Omental fat pad (tissue), 4 donors: Measurements from ENCODE around the gene KRT77. TPM values are rescaled to one million over a fixed set of nuclear protein-coding genes. Genes with fewer than 3 reads are reported as not detected.
"Not testable (repeated sequence)": the region's sequence is repeated elsewhere in the genome, so short reads cannot be mapped to it uniquely, and the experiment has no call there.

Source experiments
- ATAC-seq: fragments of 150-250 bp; one replicate; pipeline ENCODE4 v1.9.1; 2016; ENCODE audit warnings: mild to moderate bottlenecking, moderate library complexity; ENCODE audit not compliant: low FRiP score
- DNase-seq: peaks from one replicate; pipeline ENCODE4 v3.0.0-alpha.2; 2019; ENCODE audit warnings: low spot score
- CTCF ChIP-seq, 3 donors: fragments of 450-650 bp; IDR thresholded peaks; one replicate each; pipeline ENCODE4 v1.5.1; 2016 to 2017; ENCODE audit warnings: antibody characterized with exemption in 3 of 3, mild to moderate bottlenecking in 3 of 3, moderate library complexity in 2 of 3
- total RNA-seq, 4 donors: library from RNA; depleted of rRNA; stranded (reverse); fragments of >200 nt; gene quantifications; one replicate each; pipeline ENCODE4 v1.1.0, GENCODE V29; 2016

The KRT77 gene
- not detected for total RNA-seq

GRCh38 chr12:52703424-52703823 is at the start of gene KRT77:
TSS of gene KRT77 (minus strand) at chr12:52703524. CDS start at chr12:52703434, 90 bp downstream.
- DNase-seq (no peak), ATAC-seq (no peak)
- no peak for TF ChIP-seq CTCF (IDR thresholded peaks at IDR 0.05)

GRCh38 chr12:52752516-52752915 is 49.2 kb upstream of the KRT77 start:
- ATAC-seq, result no peak
- no peak for TF ChIP-seq CTCF (IDR thresholded peaks at IDR 0.05)
- DNase-seq, result no peak

GRCh38 chr12:52751795-52752194 is 48.5 kb upstream of the KRT77 start:
- TF ChIP-seq CTCF (IDR thresholded peaks at IDR 0.05), result no peak
- no peak for ATAC-seq
- DNase-seq, result no peak

- not testable (repeated sequence) for DNase-seq, ATAC-seq
Observed at GRCh38 chr12:52750532-52750931, 47.2 kb upstream of the KRT77 start.

- TF ChIP-seq CTCF (IDR thresholded peaks at IDR 0.05), result no peak
- DNase-seq (no peak), ATAC-seq (no peak)
Observed at GRCh38 chr12:52749827-52750226, 46.5 kb upstream of the KRT77 start.

GRCh38 chr12:52748578-52748977 is 45.3 kb upstream of the KRT77 start:
- ATAC-seq, result no peak
- TF ChIP-seq CTCF (IDR thresholded peaks at IDR 0.05), result no peak
- no peak for DNase-seq

GRCh38 chr12:52745554-52745953 is 42.2 kb upstream of the KRT77 start:
- DNase-seq (no peak), ATAC-seq (no peak)
- no peak for TF ChIP-seq CTCF (IDR thresholded peaks at IDR 0.05)
